WTC11 (cell line): ENCODE data around the gene FNDC1. TPM values are rescaled to one million over a fixed set of nuclear protein-coding genes. Genes with fewer than 3 reads are reported as not detected.

Source experiments
- ATAC-seq: fragments of 200-7000 bp; cut with Tn5 transposase; 2 replicates; pipeline ENCODE4 v1.10.0; 2021; ENCODE audit warnings: mild to moderate bottlenecking, moderate library complexity
- CTCF ChIA-PET: fragments of 300-600 bp; sonication (Branson Sonifier 250); formaldehyde crosslinking; loops from one replicate; lab custom pipeline; 2021; ENCODE audit warnings: antibody characterized with exemption; lab: Charles Lee
- POLR2A ChIA-PET: fragments of 350-600 bp; sonication (Branson Sonifier 250); formaldehyde crosslinking; loops from one replicate; lab custom pipeline; 2021; ENCODE audit warnings: antibody characterized with exemption; lab: Charles Lee
- DNase-seq: peaks from one replicate; pipeline ENCODE4 v3.0.0; 2021; ENCODE audit warnings: low spot score
- H3K27ac Mint-ChIP-seq: 2 replicates; pipeline ENCODE4 v1.8.0; 2021; ENCODE audit warnings: mixed read lengths
- H3K27me3 Mint-ChIP-seq: 2 replicates; pipeline ENCODE4 v1.8.0; 2021; ENCODE audit warnings: low read depth, mild to moderate bottlenecking, moderate library complexity, mixed read lengths
- H3K36me3 Mint-ChIP-seq: 2 replicates; pipeline ENCODE4 v1.8.0; 2021; ENCODE audit warnings: mixed read lengths
- H3K4me1 Mint-ChIP-seq: 2 replicates; pipeline ENCODE4 v1.8.0; 2022; ENCODE audit warnings: mixed read lengths
- H3K4me3 Mint-ChIP-seq: 2 replicates; pipeline ENCODE4 v1.8.0; 2021; ENCODE audit warnings: mild to moderate bottlenecking, moderate library complexity, mixed read lengths
- H3K9me3 Mint-ChIP-seq: 2 replicates; pipeline ENCODE4 v1.8.0; 2021; ENCODE audit warnings: mixed read lengths
- ATF6 ChIP-seq: sonication (generic); formaldehyde crosslinking; IDR thresholded peaks from 2 replicates; pipeline ENCODE4 v1.8.1; 2023; ENCODE audit warnings: mild to moderate bottlenecking, missing genetic modification reagents
- CDX4 ChIP-seq: fragments of 250-450 bp; sonication (Bioruptor Pico); IDR thresholded peaks from 2 replicates; pipeline ENCODE4 v1.9.0; 2021; ENCODE audit warnings: moderate library complexity, mild to moderate bottlenecking, inconsistent platforms, borderline replicate concordance
- EMX1 ChIP-seq: fragments of 250-450 bp; sonication (Bioruptor Pico); IDR thresholded peaks from 2 replicates; pipeline ENCODE4 v1.8.0; 2021; ENCODE audit warnings: mild to moderate bottlenecking
- ETV6 ChIP-seq: sonication (generic); formaldehyde crosslinking; IDR thresholded peaks from 2 replicates; pipeline ENCODE4 v1.8.1; 2022; ENCODE audit warnings: mild to moderate bottlenecking, missing genetic modification reagents
- GTF2I ChIP-seq: fragments of 250-450 bp; sonication (Bioruptor Pico); conservative IDR thresholded peaks from 2 replicates; pipeline ENCODE4 v1.4.0; 2021; ENCODE audit warnings: mild to moderate bottlenecking
- JAZF1 ChIP-seq: fragments of 250-450 bp; sonication (Bioruptor Pico); IDR thresholded peaks from 2 replicates; pipeline ENCODE4 v1.9.0; 2021; ENCODE audit warnings: moderate library complexity, mild to moderate bottlenecking, inconsistent platforms
- MAX ChIP-seq: sonication (generic); formaldehyde crosslinking; IDR thresholded peaks from 2 replicates; pipeline ENCODE4 v1.8.0; 2022; ENCODE audit warnings: mild to moderate bottlenecking, missing genetic modification reagents
- MXD4 ChIP-seq: fragments of 250-450 bp; sonication (Bioruptor Pico); IDR thresholded peaks from 2 replicates; pipeline ENCODE4 v1.8.0; 2021; ENCODE audit warnings: mild to moderate bottlenecking, moderate library complexity, borderline replicate concordance
- NFYB ChIP-seq: sonication (generic); formaldehyde crosslinking; conservative IDR thresholded peaks from 2 replicates; pipeline ENCODE4 v1.8.0; 2022; ENCODE audit warnings: low read depth, missing genetic modification reagents
- NR2C2 ChIP-seq: sonication (generic); formaldehyde crosslinking; IDR thresholded peaks from 2 replicates; pipeline ENCODE4 v1.8.0; 2022; ENCODE audit warnings: mild to moderate bottlenecking, missing genetic modification reagents
- OVOL2 ChIP-seq: fragments of 250-450 bp; sonication (Bioruptor Pico); IDR thresholded peaks from 2 replicates; pipeline ENCODE4 v1.9.0; 2021; ENCODE audit warnings: mild to moderate bottlenecking, borderline replicate concordance
- RORB ChIP-seq: fragments of 250-450 bp; sonication (Bioruptor Pico); IDR thresholded peaks from 2 replicates; pipeline ENCODE4 v1.9.0; 2021; ENCODE audit warnings: mild to moderate bottlenecking
- SMAD3 ChIP-seq: sonication (generic); formaldehyde crosslinking; IDR thresholded peaks from 2 replicates; pipeline ENCODE4 v1.8.0; 2022; ENCODE audit warnings: missing genetic modification reagents, mild to moderate bottlenecking, borderline replicate concordance
- USF1 ChIP-seq: sonication (generic); formaldehyde crosslinking; IDR thresholded peaks from 2 replicates; pipeline ENCODE4 v1.8.0; 2022; ENCODE audit warnings: mild to moderate bottlenecking, missing genetic modification reagents
- ZBTB21 ChIP-seq: sonication (generic); formaldehyde crosslinking; IDR thresholded peaks from 2 replicates; pipeline ENCODE4 v1.8.1; 2023; ENCODE audit warnings: mild to moderate bottlenecking, missing genetic modification reagents, borderline replicate concordance
- ZNF121 ChIP-seq: sonication (generic); formaldehyde crosslinking; IDR thresholded peaks from 2 replicates; pipeline ENCODE4 v1.8.0; 2023; ENCODE audit warnings: missing genetic modification reagents
- ZNF219 ChIP-seq: sonication (generic); formaldehyde crosslinking; IDR thresholded peaks from 2 replicates; pipeline ENCODE4 v1.8.0; 2023; ENCODE audit warnings: missing genetic modification reagents, mild to moderate bottlenecking, borderline replicate concordance
- ZNF671 ChIP-seq: fragments of 250-450 bp; sonication (Bioruptor Pico); IDR thresholded peaks from 2 replicates; pipeline ENCODE4 v1.8.0; 2021; ENCODE audit warnings: mild to moderate bottlenecking
- total RNA-seq: library from RNA; stranded (reverse); gene quantifications from 3 replicates; pipeline ENCODE4 v1.2.3, GENCODE V29; 2021
- TF ChIP-seq, protein P1 (sequence below): sonication (generic); formaldehyde crosslinking; IDR thresholded peaks from 2 replicates; pipeline ENCODE4 v1.8.0; 2022; ENCODE audit warnings: mild to moderate bottlenecking, missing genetic modification reagents
- TF ChIP-seq, protein P2 (sequence below): sonication (generic); formaldehyde crosslinking; IDR thresholded peaks from 2 replicates; pipeline ENCODE4 v1.8.1; 2022; ENCODE audit warnings: mild to moderate bottlenecking, moderate library complexity, missing genetic modification reagents
- TF ChIP-seq, protein P3 (sequence below): sonication (generic); formaldehyde crosslinking; IDR thresholded peaks from 2 replicates; pipeline ENCODE4 v1.8.1; 2022; ENCODE audit warnings: low read depth, missing genetic modification reagents, borderline replicate concordance
- TF ChIP-seq, protein P4 (sequence below): sonication (generic); formaldehyde crosslinking; IDR thresholded peaks from 2 replicates; pipeline ENCODE4 v1.8.1; 2022; ENCODE audit warnings: low read depth, mild to moderate bottlenecking, moderate library complexity, missing genetic modification reagents, borderline replicate concordance
- TF ChIP-seq, protein P5 (sequence below): sonication (generic); formaldehyde crosslinking; IDR thresholded peaks from 2 replicates; pipeline ENCODE4 v1.8.1; 2022; ENCODE audit warnings: mild to moderate bottlenecking, missing genetic modification reagents, moderate library complexity, borderline replicate concordance
- TF ChIP-seq, protein P6 (sequence below): sonication (generic); formaldehyde crosslinking; IDR thresholded peaks from 2 replicates; pipeline ENCODE4 v1.8.1; 2023; ENCODE audit warnings: mild to moderate bottlenecking, moderate library complexity, missing genetic modification reagents

Gene FNDC1
- total RNA-seq, 1 experiment from 2014 or later: 0.44 TPM

DNA sequence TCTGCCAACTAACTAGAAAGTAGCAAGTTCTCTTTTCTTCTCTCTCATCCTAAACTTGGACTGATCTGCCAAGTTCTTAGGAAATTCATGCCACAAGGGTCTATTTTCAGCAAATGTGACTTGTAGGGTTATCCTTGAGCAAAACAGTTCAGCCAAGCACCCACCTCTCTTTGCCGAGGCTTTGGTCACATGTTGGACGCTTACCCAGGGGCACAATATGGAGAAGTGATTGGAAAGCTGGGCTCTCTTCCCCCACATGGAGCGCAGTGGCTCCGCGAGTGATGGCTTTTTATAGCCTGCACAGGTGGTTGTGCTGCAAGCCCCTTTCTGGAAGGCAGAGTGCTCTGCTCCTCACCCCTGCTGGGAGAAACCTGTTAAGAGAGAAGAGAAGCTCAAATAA lies 47.7 kb upstream of the FNDC1 start (continued):
- TF ChIP-seq EMX1: no peak
- no peak for TF ChIP-seq CDX4 (CRISPR knock-in tag)
- no peak for TF ChIP-seq MXD4 (CRISPR knock-in tag)
- TF ChIP-seq, protein P1, sequence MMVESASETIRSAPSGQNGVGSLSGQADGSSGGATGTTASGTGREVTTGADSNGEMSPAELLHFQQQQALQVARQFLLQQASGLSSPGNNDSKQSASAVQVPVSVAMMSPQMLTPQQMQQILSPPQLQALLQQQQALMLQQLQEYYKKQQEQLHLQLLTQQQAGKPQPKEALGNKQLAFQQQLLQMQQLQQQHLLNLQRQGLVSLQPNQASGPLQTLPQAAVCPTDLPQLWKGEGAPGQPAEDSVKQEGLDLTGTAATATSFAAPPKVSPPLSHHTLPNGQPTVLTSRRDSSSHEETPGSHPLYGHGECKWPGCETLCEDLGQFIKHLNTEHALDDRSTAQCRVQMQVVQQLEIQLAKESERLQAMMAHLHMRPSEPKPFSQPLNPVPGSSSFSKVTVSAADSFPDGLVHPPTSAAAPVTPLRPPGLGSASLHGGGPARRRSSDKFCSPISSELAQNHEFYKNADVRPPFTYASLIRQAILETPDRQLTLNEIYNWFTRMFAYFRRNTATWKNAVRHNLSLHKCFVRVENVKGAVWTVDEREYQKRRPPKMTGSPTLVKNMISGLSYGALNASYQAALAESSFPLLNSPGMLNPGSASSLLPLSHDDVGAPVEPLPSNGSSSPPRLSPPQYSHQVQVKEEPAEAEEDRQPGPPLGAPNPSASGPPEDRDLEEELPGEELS (CRISPR knock-in tag): no peak
- TF ChIP-seq, protein P2, sequence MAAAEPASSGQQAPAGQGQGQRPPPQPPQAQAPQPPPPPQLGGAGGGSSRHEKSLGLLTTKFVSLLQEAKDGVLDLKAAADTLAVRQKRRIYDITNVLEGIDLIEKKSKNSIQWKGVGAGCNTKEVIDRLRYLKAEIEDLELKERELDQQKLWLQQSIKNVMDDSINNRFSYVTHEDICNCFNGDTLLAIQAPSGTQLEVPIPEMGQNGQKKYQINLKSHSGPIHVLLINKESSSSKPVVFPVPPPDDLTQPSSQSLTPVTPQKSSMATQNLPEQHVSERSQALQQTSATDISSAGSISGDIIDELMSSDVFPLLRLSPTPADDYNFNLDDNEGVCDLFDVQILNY: no peak
- TF ChIP-seq, protein P3, sequence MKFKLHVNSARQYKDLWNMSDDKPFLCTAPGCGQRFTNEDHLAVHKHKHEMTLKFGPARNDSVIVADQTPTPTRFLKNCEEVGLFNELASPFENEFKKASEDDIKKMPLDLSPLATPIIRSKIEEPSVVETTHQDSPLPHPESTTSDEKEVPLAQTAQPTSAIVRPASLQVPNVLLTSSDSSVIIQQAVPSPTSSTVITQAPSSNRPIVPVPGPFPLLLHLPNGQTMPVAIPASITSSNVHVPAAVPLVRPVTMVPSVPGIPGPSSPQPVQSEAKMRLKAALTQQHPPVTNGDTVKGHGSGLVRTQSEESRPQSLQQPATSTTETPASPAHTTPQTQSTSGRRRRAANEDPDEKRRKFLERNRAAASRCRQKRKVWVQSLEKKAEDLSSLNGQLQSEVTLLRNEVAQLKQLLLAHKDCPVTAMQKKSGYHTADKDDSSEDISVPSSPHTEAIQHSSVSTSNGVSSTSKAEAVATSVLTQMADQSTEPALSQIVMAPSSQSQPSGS: no peak
- TF ChIP-seq SMAD3 (CRISPR knock-in tag): no peak
- no peak for TF ChIP-seq GTF2I (CRISPR knock-in tag)
- TF ChIP-seq NR2C2 (CRISPR knock-in tag): no peak
- no peak for TF ChIP-seq MAX
- TF ChIP-seq, all 79 proteins: peak for 0

GRCh38 chr6:159122453-159122852 lies 46.7 kb upstream of the FNDC1 start:
- H3K4me1 Mint-ChIP-seq: no peaks in the 10 kb centered on the region
- H3K36me3 Mint-ChIP-seq: no peaks in the 10 kb centered on the region
- H3K9me3 Mint-ChIP-seq: no peaks in the 10 kb centered on the region
- no peak overlapping the region for H3K4me3 Mint-ChIP-seq
- peaks cover 5% of the 10 kb centered on the region; the same call in 1 of the 2 replicates for H3K27me3 Mint-ChIP-seq
- no peak overlapping the region for H3K27ac Mint-ChIP-seq
- POLR2A ChIA-PET: no interaction called here
- CTCF ChIA-PET: interaction anchor here (1.4 to 4.5 kb wide), 2 partner anchors 12 to 13 kb away, joined by 6 to 25 read pairs; no protein-coding TSS in a partner anchor
- ATAC-seq: no peak
- DNase-seq: no peak
- TF ChIP-seq, protein P4, sequence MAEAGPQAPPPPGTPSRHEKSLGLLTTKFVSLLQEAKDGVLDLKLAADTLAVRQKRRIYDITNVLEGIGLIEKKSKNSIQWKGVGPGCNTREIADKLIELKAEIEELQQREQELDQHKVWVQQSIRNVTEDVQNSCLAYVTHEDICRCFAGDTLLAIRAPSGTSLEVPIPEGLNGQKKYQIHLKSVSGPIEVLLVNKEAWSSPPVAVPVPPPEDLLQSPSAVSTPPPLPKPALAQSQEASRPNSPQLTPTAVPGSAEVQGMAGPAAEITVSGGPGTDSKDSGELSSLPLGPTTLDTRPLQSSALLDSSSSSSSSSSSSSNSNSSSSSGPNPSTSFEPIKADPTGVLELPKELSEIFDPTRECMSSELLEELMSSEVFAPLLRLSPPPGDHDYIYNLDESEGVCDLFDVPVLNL (CRISPR knock-in tag): no peak
- TF ChIP-seq ATF6 (CRISPR knock-in tag) (no peak), JAZF1 (no peak), ZNF671 (CRISPR knock-in tag) (no peak), ZNF219 (CRISPR knock-in tag) (no peak), ETV6 (CRISPR knock-in tag) (no peak), USF1 (no peak), NFYB (CRISPR knock-in tag) (no peak), RORB (CRISPR knock-in tag) (no peak), ZBTB21 (CRISPR knock-in tag) (no peak), ZNF121 (no peak), OVOL2 (CRISPR knock-in tag) (no peak)
- TF ChIP-seq, protein P5, sequence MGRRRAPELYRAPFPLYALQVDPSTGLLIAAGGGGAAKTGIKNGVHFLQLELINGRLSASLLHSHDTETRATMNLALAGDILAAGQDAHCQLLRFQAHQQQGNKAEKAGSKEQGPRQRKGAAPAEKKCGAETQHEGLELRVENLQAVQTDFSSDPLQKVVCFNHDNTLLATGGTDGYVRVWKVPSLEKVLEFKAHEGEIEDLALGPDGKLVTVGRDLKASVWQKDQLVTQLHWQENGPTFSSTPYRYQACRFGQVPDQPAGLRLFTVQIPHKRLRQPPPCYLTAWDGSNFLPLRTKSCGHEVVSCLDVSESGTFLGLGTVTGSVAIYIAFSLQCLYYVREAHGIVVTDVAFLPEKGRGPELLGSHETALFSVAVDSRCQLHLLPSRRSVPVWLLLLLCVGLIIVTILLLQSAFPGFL (CRISPR knock-in tag): no peak
- TF ChIP-seq, protein P6, sequence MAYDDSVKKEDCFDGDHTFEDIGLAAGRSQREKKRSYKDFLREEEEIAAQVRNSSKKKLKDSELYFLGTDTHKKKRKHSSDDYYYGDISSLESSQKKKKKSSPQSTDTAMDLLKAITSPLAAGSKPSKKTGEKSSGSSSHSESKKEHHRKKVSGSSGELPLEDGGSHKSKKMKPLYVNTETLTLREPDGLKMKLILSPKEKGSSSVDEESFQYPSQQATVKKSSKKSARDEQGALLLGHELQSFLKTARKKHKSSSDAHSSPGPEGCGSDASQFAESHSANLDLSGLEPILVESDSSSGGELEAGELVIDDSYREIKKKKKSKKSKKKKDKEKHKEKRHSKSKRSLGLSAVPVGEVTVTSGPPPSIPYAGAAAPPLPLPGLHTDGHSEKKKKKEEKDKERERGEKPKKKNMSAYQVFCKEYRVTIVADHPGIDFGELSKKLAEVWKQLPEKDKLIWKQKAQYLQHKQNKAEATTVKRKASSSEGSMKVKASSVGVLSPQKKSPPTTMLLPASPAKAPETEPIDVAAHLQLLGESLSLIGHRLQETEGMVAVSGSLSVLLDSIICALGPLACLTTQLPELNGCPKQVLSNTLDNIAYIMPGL (CRISPR knock-in tag): no peak
